HG02973 (cell line): ENCODE results near the gene APRT.
"Not testable (repeated sequence)": the region's sequence is repeated elsewhere in the genome, so short reads cannot be mapped to it uniquely, and the experiment has no call there.

Experiments used
- ATAC-seq: cut with Tn5 transposase; IDR thresholded peaks from one replicate; pipeline ENCODE4 v1.9.1; 2021; ENCODE audit warnings: moderate library complexity; ENCODE audit not compliant: unreplicated experiment

The APRT gene

GRCh38 chr16:88775825-88776224, 35.9 kb downstream of the APRT start:
- ATAC-seq: no peak

- no peak for ATAC-seq
These were observed 37.0 kb downstream of the APRT start for GRCh38 chr16:88774544-88775393.

- ATAC-seq: no peak
These were observed 37.9 kb downstream of the APRT start for GRCh38 chr16:88773812-88774291.

GRCh38 chr16:88772871-88773811, 38.6 kb downstream of the APRT start:
- ATAC-seq: no peak

- ATAC-seq: not testable (repeated sequence)
These were observed 39.9 kb downstream of the APRT start for GRCh38 chr16:88771781-88772180.

- ATAC-seq: no peak
These were observed 40.4 kb downstream of the APRT start for GRCh38 chr16:88771294-88771772.

GRCh38 chr16:88770461-88771293, 41.1 kb downstream of the APRT start:
- ATAC-seq: no peak

GRCh38 chr16:88769617-88770460, 41.9 kb downstream of the APRT start:
- no peak for ATAC-seq

GRCh38 chr16:88768071-88768783, 43.5 kb downstream of the APRT start:
- no peak for ATAC-seq

GRCh38 chr16:88767546-88768070, 44.1 kb downstream of the APRT start:
- no peak for ATAC-seq

GRCh38 chr16:88766975-88767374, 44.8 kb downstream of the APRT start:
- ATAC-seq: no peak

- ATAC-seq: no peak
These were observed 46.8 kb downstream of the APRT start for GRCh38 chr16:88764913-88765349.

GRCh38 chr16:88764080-88764479, 47.6 kb downstream of the APRT start:
- ATAC-seq: no peak

- no peak for ATAC-seq
These were observed 48.1 kb downstream of the APRT start for GRCh38 chr16:88763502-88764053.

- ATAC-seq: no peak
These were observed 48.8 kb downstream of the APRT start for GRCh38 chr16:88762941-88763340.

GRCh38 chr16:88762258-88762870, 49.4 kb downstream of the APRT start:
- ATAC-seq: no peak

GRCh38 chr16:88761830-88762229, 49.9 kb downstream of the APRT start:
- ATAC-seq: no peak

- no peak for ATAC-seq
These were observed 50.6 kb downstream of the APRT start for GRCh38 chr16:88761143-88761534.
